PC-9 (cell line): ENCODE results near the gene IFNGR2. TPM values are rescaled to one million over a fixed set of nuclear protein-coding genes. Genes with fewer than 3 reads are reported as not detected.

Source experiments
- BruUV-seq: library from RNA; stranded (reverse); fragments of 400-500 nt; replicated peaks from 2 replicates; lab custom pipeline; 2021; lab: Mats Ljungman, UMichigan
- CTCF ChIA-PET: fragments of 300-600 bp; sonication (Branson Sonifier 250); formaldehyde crosslinking; loops from one replicate; lab custom pipeline; 2022; ENCODE audit warnings: antibody characterized with exemption; lab: Charles Lee
- POLR2A ChIA-PET: fragments of 300-600 bp; sonication (Branson Sonifier 250); formaldehyde crosslinking; loops from one replicate; lab custom pipeline; 2022; ENCODE audit warnings: antibody characterized with exemption; ENCODE audit not compliant: unreplicated experiment; lab: Charles Lee
- DNase-seq, 2 experiments: peaks; one replicate each; pipeline versions ENCODE4 v3.0.0 to v3.0.0-alpha.2; 2015 to 2022; ENCODE audit warnings: mixed read lengths in 1 of 2
- H2AFZ ChIP-seq: fragments of 200-600 bp; sonication (generic); 2 replicates; pipeline ENCODE4 v1.8.1; 2017; ENCODE audit warnings: antibody characterized with exemption
- H3F3A ChIP-seq: fragments of 200-600 bp; sonication (generic); 2 replicates; pipeline ENCODE4 v1.8.1; 2017; ENCODE audit warnings: antibody characterized with exemption, mild to moderate bottlenecking, low read depth; ENCODE audit not compliant: insufficient read depth
- H3K27ac ChIP-seq: fragments of 200-600 bp; sonication (generic); 2 replicates; pipeline ENCODE4 v1.6.1; 2016; ENCODE audit warnings: mixed run types
- H3K27me3 ChIP-seq: fragments of 200-600 bp; sonication (generic); 2 replicates; pipeline ENCODE4 v1.6.1; 2016; ENCODE audit warnings: low read depth, mixed run types; ENCODE audit not compliant: insufficient read depth
- H3K36me3 ChIP-seq: fragments of 200-600 bp; sonication (generic); 2 replicates; pipeline ENCODE4 v1.6.1; 2016; ENCODE audit warnings: low read depth, mixed run types
- H3K4me1 ChIP-seq: fragments of 200-600 bp; sonication (generic); replicated peaks from 2 replicates; pipeline ENCODE4 v1.6.1; 2016; ENCODE audit warnings: mixed run types; ENCODE audit not compliant: insufficient read depth
- H3K4me2 ChIP-seq: fragments of 200-600 bp; sonication (generic); 2 replicates; pipeline ENCODE4 v1.6.1; 2017; ENCODE audit warnings: mixed run types
- H3K4me3 ChIP-seq: fragments of 200-600 bp; sonication (generic); 2 replicates; pipeline ENCODE4 v1.6.1; 2016; ENCODE audit warnings: mixed run types
- H3K79me2 ChIP-seq: fragments of 200-600 bp; sonication (generic); 2 replicates; pipeline ENCODE4 v1.6.1; 2017; ENCODE audit warnings: low read depth, mixed run types
- H3K9me2 ChIP-seq: fragments of 200-600 bp; sonication (generic); 2 replicates; pipeline ENCODE4 v1.8.1; 2017; ENCODE audit warnings: mild to moderate bottlenecking; ENCODE audit not compliant: insufficient read depth
- H3K9me3 ChIP-seq: fragments of 200-600 bp; sonication (generic); 2 replicates; pipeline ENCODE4 v1.8.1; 2016; ENCODE audit warnings: low read depth; ENCODE audit not compliant: insufficient read depth
- H4K20me1 ChIP-seq: fragments of 200-600 bp; sonication (generic); 2 replicates; pipeline ENCODE4 v1.8.1; 2017; ENCODE audit not compliant: insufficient read depth
- EZH2 ChIP-seq: fragments of 200-600 bp; sonication (generic); IDR thresholded peaks from 2 replicates; pipeline ENCODE4 v1.8.0; 2017; ENCODE audit warnings: antibody characterized with exemption, low read depth
- intact Hi-C: fragments of 100-400 bp; cut with micrococcal nuclease; formaldehyde crosslinking; loops from one replicate; pipeline ENCODE4 v1.10.0; 2022; ENCODE audit not compliant: unreplicated experiment
- total RNA-seq: library from RNA; stranded (reverse); gene quantifications from 2 replicates; pipeline ENCODE4 v1.2.3, GENCODE V29; 2021
- TF ChIP-seq, protein P1 (sequence below): fragments of 200-600 bp; sonication (generic); conservative IDR thresholded peaks from 2 replicates; pipeline ENCODE4 v1.6.1; 2017; ENCODE audit warnings: mixed run types, antibody characterized with exemption, mild to moderate bottlenecking, moderate library complexity

The IFNGR2 gene
- total RNA-seq, 1 experiment from 2014 or later: 16.0 TPM

GRCh38 chr21:33388188-33388587 is 15.0 kb upstream of the IFNGR2 start:
- H3K9me2 ChIP-seq: no peaks in the 10 kb centered on the region
- POLR2A ChIA-PET: no interaction called here
- H3K9me3 ChIP-seq: no peaks in the 10 kb centered on the region
- no peak for DNase-seq
- no peaks in the 10 kb centered on the region for H4K20me1 ChIP-seq
- H3K36me3 ChIP-seq: no peaks in the 10 kb centered on the region
- H3K27me3 ChIP-seq: no peaks in the 10 kb centered on the region
- intact Hi-C loops: no loop called here
- H3K4me3 ChIP-seq: no peak overlapping the region
- no TSS peak for BruUV-seq
- TF ChIP-seq, protein P1, sequence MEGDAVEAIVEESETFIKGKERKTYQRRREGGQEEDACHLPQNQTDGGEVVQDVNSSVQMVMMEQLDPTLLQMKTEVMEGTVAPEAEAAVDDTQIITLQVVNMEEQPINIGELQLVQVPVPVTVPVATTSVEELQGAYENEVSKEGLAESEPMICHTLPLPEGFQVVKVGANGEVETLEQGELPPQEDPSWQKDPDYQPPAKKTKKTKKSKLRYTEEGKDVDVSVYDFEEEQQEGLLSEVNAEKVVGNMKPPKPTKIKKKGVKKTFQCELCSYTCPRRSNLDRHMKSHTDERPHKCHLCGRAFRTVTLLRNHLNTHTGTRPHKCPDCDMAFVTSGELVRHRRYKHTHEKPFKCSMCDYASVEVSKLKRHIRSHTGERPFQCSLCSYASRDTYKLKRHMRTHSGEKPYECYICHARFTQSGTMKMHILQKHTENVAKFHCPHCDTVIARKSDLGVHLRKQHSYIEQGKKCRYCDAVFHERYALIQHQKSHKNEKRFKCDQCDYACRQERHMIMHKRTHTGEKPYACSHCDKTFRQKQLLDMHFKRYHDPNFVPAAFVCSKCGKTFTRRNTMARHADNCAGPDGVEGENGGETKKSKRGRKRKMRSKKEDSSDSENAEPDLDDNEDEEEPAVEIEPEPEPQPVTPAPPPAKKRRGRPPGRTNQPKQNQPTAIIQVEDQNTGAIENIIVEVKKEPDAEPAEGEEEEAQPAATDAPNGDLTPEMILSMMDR: no peak
- no peak for TF ChIP-seq EZH2
- H3K79me2 ChIP-seq: no peaks in the 10 kb centered on the region
- H2AFZ ChIP-seq: no peak overlapping the region
- H3K4me1 ChIP-seq: peaks cover 18% of the 10 kb centered on the region
- peaks cover 20% of the 10 kb centered on the region for H3F3A ChIP-seq
- H3K27ac ChIP-seq: no peak overlapping the region
- no peak overlapping the region for H3K4me2 ChIP-seq
- CTCF ChIA-PET: no interaction called here

DNA sequence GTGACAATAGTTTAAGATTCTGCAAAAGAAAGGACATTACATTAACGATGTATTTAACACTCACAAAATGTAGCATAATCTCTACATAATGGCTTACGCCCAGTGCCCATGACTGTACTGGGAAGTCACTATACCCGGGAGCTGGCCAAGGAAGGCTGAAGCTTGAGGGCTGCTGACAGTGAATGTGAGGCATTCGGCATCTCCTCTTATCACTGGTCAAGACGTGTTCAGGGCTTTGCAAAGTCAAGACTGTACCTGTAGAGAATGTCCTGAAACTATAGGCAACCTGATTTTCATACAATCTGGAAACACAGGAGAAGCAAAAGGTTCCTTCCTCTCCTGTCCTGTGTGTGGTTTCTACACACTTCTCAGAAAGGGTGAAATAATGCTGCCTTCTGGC is 12.7 kb upstream of the IFNGR2 start:
- no TSS peak for BruUV-seq
- no peaks in the 10 kb centered on the region for H3K9me3 ChIP-seq
- no peak overlapping the region for H2AFZ ChIP-seq
- POLR2A ChIA-PET: no interaction called here
- no peak overlapping the region for H3K4me2 ChIP-seq
- H3K36me3 ChIP-seq: no peaks in the 10 kb centered on the region
- no peaks in the 10 kb centered on the region for H3K9me2 ChIP-seq
- CTCF ChIA-PET: no interaction called here
- H3K4me3 ChIP-seq: no peak overlapping the region
- TF ChIP-seq, protein P1: no peak
- TF ChIP-seq EZH2: no peak
- no peak overlapping the region for H3K27ac ChIP-seq
- H3K4me1 ChIP-seq: no peaks in the 10 kb centered on the region
- no peaks in the 10 kb centered on the region for H3K79me2 ChIP-seq
- intact Hi-C loops: no loop called here
- no peaks in the 10 kb centered on the region for H3K27me3 ChIP-seq
- H4K20me1 ChIP-seq: no peaks in the 10 kb centered on the region
- DNase-seq: no peak
- H3F3A ChIP-seq: no peaks in the 10 kb centered on the region

DNA sequence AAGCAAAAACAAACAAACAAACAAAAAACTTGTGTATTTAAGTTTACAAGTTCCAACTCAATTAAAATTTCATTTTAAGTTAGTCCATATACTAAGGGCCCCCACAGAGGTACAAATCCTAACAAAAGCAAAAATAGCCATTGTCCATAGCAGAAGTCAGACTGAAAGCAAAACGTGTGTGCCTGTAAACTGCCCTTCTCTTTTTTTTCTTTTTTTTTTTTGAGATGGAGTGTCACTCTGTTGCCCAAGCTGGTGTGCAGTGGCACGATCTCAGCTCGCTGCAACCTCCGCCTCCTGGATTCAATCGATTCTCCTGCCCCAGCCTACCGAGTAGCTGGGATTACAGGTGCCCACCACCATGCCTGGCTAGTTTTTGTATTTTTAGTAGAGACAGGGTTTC is 11.6 kb upstream of the IFNGR2 start:
- ChIA-PET CTCF (no interaction called here), POLR2A (no interaction called here)
- Histone ChIP-seq H3K9me2 (no peaks in the 10 kb centered on the region), H3K4me1 (no peaks in the 10 kb centered on the region), H3K4me3 (no peak overlapping the region), H3K79me2 (no peaks in the 10 kb centered on the region), H4K20me1 (no peaks in the 10 kb centered on the region), H3K27me3 (no peaks in the 10 kb centered on the region), H3F3A (no peaks in the 10 kb centered on the region), H3K36me3 (no peaks in the 10 kb centered on the region), H3K9me3 (no peaks in the 10 kb centered on the region), H2AFZ (no peak overlapping the region), H3K4me2 (no peak overlapping the region), H3K27ac (no peak overlapping the region)
- no peak for TF ChIP-seq EZH2
- TF ChIP-seq, protein P1: no peak
- intact Hi-C loops: no loop called here
- no TSS peak for BruUV-seq
- DNase-seq: no peak
